IMR-90 (cell line): ENCODE data around the gene TSC22D3. TPM values are rescaled to one million over a fixed set of nuclear protein-coding genes. Genes with fewer than 3 reads are reported as not detected.

ENCODE experiments used
- ATAC-seq: fragments of 200-7000 bp; cut with Tn5 transposase; 2 replicates; pipeline ENCODE4 v1.9.1; 2020; ENCODE audit warnings: low read depth, mild to moderate bottlenecking, moderate library complexity
- BruUV-seq: library from RNA; stranded (reverse); fragments of 400-500 nt; replicated peaks from 2 replicates; lab custom pipeline; 2021; lab: Mats Ljungman, UMichigan
- CTCF ChIA-PET: fragments of 300-600 bp; formaldehyde crosslinking; extraction: SDS; loops from one replicate; lab custom pipeline; 2021; ENCODE audit warnings: antibody characterized with exemption; lab: Yijun Ruan, JAX
- POLR2A ChIA-PET: fragments of 300-600 bp; sonication (Branson Sonifier 250); formaldehyde crosslinking; loops from one replicate; lab custom pipeline; 2022; ENCODE audit warnings: antibody characterized with exemption; ENCODE audit not compliant: unreplicated experiment; lab: Charles Lee
- DNase-seq: peaks from one replicate; pipeline ENCODE4 v3.0.0; 2013
- H2AFZ ChIP-seq: replicated peaks from 2 replicates; pipeline ENCODE3; 2013; ENCODE audit warnings: low read length, mild to moderate bottlenecking; ENCODE audit not compliant: poor library complexity
- H2AK5ac ChIP-seq: 2 replicates; pipeline ENCODE4 v1.6.1; 2013; ENCODE audit warnings: low read depth, low read length, inconsistent platforms
- H2AK9ac ChIP-seq: replicated peaks from 2 replicates; pipeline ENCODE3; 2013; ENCODE audit warnings: mild to moderate bottlenecking, low read depth, low read length, moderate library complexity; ENCODE audit not compliant: poor library complexity
- H2BK120ac ChIP-seq: 2 replicates; pipeline ENCODE4 v1.6.1; 2013; ENCODE audit warnings: low read depth, low read length, inconsistent platforms
- H2BK15ac ChIP-seq: 3 replicates; pipeline ENCODE4 v1.6.1; 2013; ENCODE audit warnings: low read depth, low read length, inconsistent platforms
- H2BK20ac ChIP-seq: 2 replicates; pipeline ENCODE4 v1.6.1; 2013; ENCODE audit warnings: low read depth, mild to moderate bottlenecking, inconsistent platforms, low read length, moderate library complexity
- H2BK5ac ChIP-seq: 2 replicates; pipeline ENCODE4 v1.6.1; 2013; ENCODE audit warnings: mild to moderate bottlenecking, low read depth, low read length, inconsistent platforms; ENCODE audit not compliant: poor library complexity, severe bottlenecking
- H3K14ac ChIP-seq: replicated peaks from 2 replicates; pipeline ENCODE4 v1.6.1; 2013; ENCODE audit warnings: low read depth, low read length, inconsistent platforms
- H3K18ac ChIP-seq: 2 replicates; pipeline ENCODE4 v1.6.1; 2013; ENCODE audit warnings: low read depth, low read length, control low read depth
- H3K23ac ChIP-seq: 2 replicates; pipeline ENCODE4 v1.6.1; 2013; ENCODE audit warnings: low read depth, low read length, inconsistent platforms
- H3K27ac ChIP-seq: 2 replicates; pipeline ENCODE4 v1.5.1; 2013; ENCODE audit warnings: mild to moderate bottlenecking, control low read depth, low read length; ENCODE audit not compliant: insufficient read depth
- H3K27me3 ChIP-seq: 2 replicates; pipeline ENCODE4 v1.6.1; 2013; ENCODE audit warnings: low read length; ENCODE audit not compliant: control insufficient read depth, insufficient read depth
- H3K36me3 ChIP-seq: 2 replicates; pipeline ENCODE4 v1.6.1; 2013; ENCODE audit warnings: low read length, mixed read lengths; ENCODE audit not compliant: control insufficient read depth, insufficient read depth
- H3K4ac ChIP-seq: 2 replicates; pipeline ENCODE4 v1.6.1; 2013; ENCODE audit warnings: low read depth, low read length, inconsistent platforms
- H3K4me1 ChIP-seq: 2 replicates; pipeline ENCODE4 v1.6.1; 2013; ENCODE audit warnings: low read length, mixed read lengths; ENCODE audit not compliant: control insufficient read depth, insufficient read depth
- H3K4me2 ChIP-seq: 2 replicates; pipeline ENCODE4 v1.6.1; 2013; ENCODE audit warnings: low read depth, mild to moderate bottlenecking, control low read depth, low read length, moderate library complexity
- H3K4me3 ChIP-seq: 2 replicates; pipeline ENCODE4 v1.5.1; 2013; ENCODE audit warnings: low read depth, mild to moderate bottlenecking, control low read depth, low read length, moderate library complexity; ENCODE audit not compliant: insufficient read depth
- H3K56ac ChIP-seq: 2 replicates; pipeline ENCODE4 v1.6.1; 2013; ENCODE audit warnings: low read length, inconsistent platforms; ENCODE audit not compliant: insufficient read depth; ENCODE audit errors: extremely low read depth
- H3K79me1 ChIP-seq, 2 experiments: 2 replicates each; pipeline ENCODE4 v1.6.1; 2013; ENCODE audit warnings: low read length in 2 of 2, inconsistent platforms in 1 of 2, low read depth in 1 of 2
- H3K9ac ChIP-seq: 2 replicates; pipeline ENCODE4 v1.6.1; 2013; ENCODE audit warnings: low read depth, low read length, control low read depth
- H3K9me1 ChIP-seq: 2 replicates; pipeline ENCODE4 v1.6.1; 2013; ENCODE audit warnings: low read length, inconsistent platforms; ENCODE audit not compliant: insufficient read depth
- H3K9me3 ChIP-seq: 2 replicates; pipeline ENCODE4 v1.6.1; 2013; ENCODE audit warnings: low read length; ENCODE audit not compliant: control insufficient read depth, insufficient read depth
- H4K20me1 ChIP-seq: 2 replicates; pipeline ENCODE4 v1.6.1; 2013; ENCODE audit warnings: low read length, inconsistent platforms; ENCODE audit not compliant: insufficient read depth
- H4K5ac ChIP-seq: 2 replicates; pipeline ENCODE4 v1.6.1; 2013; ENCODE audit warnings: mild to moderate bottlenecking, low read depth, low read length, control low read depth
- H4K8ac ChIP-seq, 2 experiments: 2 replicates each; pipeline ENCODE4 v1.6.1; 2013; ENCODE audit warnings: low read depth in 2 of 2, low read length in 2 of 2, control low read depth in 1 of 2, inconsistent platforms in 1 of 2
- H4K91ac ChIP-seq: 2 replicates; pipeline ENCODE4 v1.6.1; 2013; ENCODE audit warnings: low read depth, low read length, inconsistent platforms; ENCODE audit not compliant: insufficient read depth
- BHLHE40 ChIP-seq: fragments of 150-350 bp; IDR thresholded peaks from 2 replicates; pipeline ENCODE4 v1.6.1; 2016; ENCODE audit warnings: mild to moderate bottlenecking, low read depth, low read length
- CEBPB ChIP-seq: IDR thresholded peaks from 2 replicates; pipeline ENCODE4 v1.6.1; 2012; ENCODE audit warnings: low read depth, low read length, improper control_type of control experiment
- CHD1 ChIP-seq: IDR thresholded peaks from 2 replicates; pipeline ENCODE4 v1.6.1; 2012; ENCODE audit warnings: low read depth, low read length, improper control_type of control experiment
- CTCF ChIP-seq: conservative IDR thresholded peaks from 2 replicates; pipeline ENCODE4 v1.5.1; 2012; ENCODE audit warnings: mild to moderate bottlenecking, low read depth, low read length, improper control_type of control experiment
- ELK1 ChIP-seq: fragments of 150-350 bp; IDR thresholded peaks from 2 replicates; pipeline ENCODE4 v1.6.1; 2016; ENCODE audit warnings: low read depth, mild to moderate bottlenecking, low read length, moderate library complexity, borderline replicate concordance
- FOS ChIP-seq: fragments of 150-350 bp; IDR thresholded peaks from 2 replicates; pipeline ENCODE4 v1.6.1; 2016; ENCODE audit warnings: low read depth, low read length
- MAFK ChIP-seq: IDR thresholded peaks from 2 replicates; pipeline ENCODE4 v1.6.1; 2012; ENCODE audit warnings: low read depth, low read length, improper control_type of control experiment
- MAZ ChIP-seq: IDR thresholded peaks from 2 replicates; pipeline ENCODE4 v1.6.1; 2012; ENCODE audit warnings: low read depth, mild to moderate bottlenecking, low read length, improper control_type of control experiment, moderate library complexity, borderline replicate concordance
- MXI1 ChIP-seq: IDR thresholded peaks from 2 replicates; pipeline ENCODE4 v1.6.1; 2012; ENCODE audit warnings: low read depth, mild to moderate bottlenecking, low read length, moderate library complexity, borderline replicate concordance
- NFE2L2 ChIP-seq: fragments of 150-350 bp; IDR thresholded peaks from 2 replicates; pipeline ENCODE4 v1.6.1; 2016; ENCODE audit warnings: low read depth, mild to moderate bottlenecking, low read length
- POLR2A ChIP-seq: IDR thresholded peaks from 2 replicates; pipeline ENCODE4 v1.6.1; 2012; ENCODE audit warnings: mild to moderate bottlenecking, low read depth, low read length
- RAD21 ChIP-seq: IDR thresholded peaks from 2 replicates; pipeline ENCODE4 v1.6.1; 2012; ENCODE audit warnings: low read length, improper control_type of control experiment
- RCOR1 ChIP-seq: IDR thresholded peaks from 2 replicates; pipeline ENCODE4 v1.6.1; 2012; ENCODE audit warnings: mild to moderate bottlenecking, low read length, improper control_type of control experiment; ENCODE audit not compliant: insufficient replicate concordance
- RFX5 ChIP-seq: IDR thresholded peaks from 2 replicates; pipeline ENCODE4 v1.8.0; 2012; ENCODE audit warnings: low read depth, mild to moderate bottlenecking, low read length, moderate library complexity
- SMC3 ChIP-seq: fragments of 150-350 bp; IDR thresholded peaks from 2 replicates; pipeline ENCODE4 v1.6.1; 2016; ENCODE audit warnings: low read depth, mild to moderate bottlenecking, antibody characterized with exemption, low read length, moderate library complexity
- USF2 ChIP-seq: fragments of 150-350 bp; IDR thresholded peaks from 2 replicates; pipeline ENCODE4 v1.6.1; 2017; ENCODE audit warnings: mild to moderate bottlenecking, antibody characterized with exemption, low read length, low read depth
- WGBS, 2 experiments: methylation state at CpG; one replicate each; pipeline versions ENCODE4 v1.1.5 to v1.1.7; 2013; ENCODE audit warnings: missing lambda C conversion rate in 2 of 2; ENCODE audit not compliant: insufficient read length in 1 of 2; ENCODE audit errors: extremely low coverage in 2 of 2; 5-methylcytosine and 5-hydroxymethylcytosine counted together
- dilution Hi-C: fragments of 300-500 bp; cut with HindIII; formaldehyde crosslinking; loops from one replicate; pipeline ENCODE4 v1.14.3; 2018; ENCODE audit warnings: low sequenced_read_pairs; ENCODE audit not compliant: unreplicated experiment
- in situ Hi-C: fragments of 300-500 bp; cut with MboI; formaldehyde crosslinking; loops from 3 replicates; pipeline ENCODE4 v1.14.3; 2019; ENCODE audit warnings: low sequenced_read_pairs, inconsistent platforms, mixed read lengths
- intact Hi-C: fragments of 100-400 bp; cut with micrococcal nuclease; formaldehyde crosslinking; loops from 2 replicates; pipeline ENCODE4 v1.10.0; 2022
- polyA plus RNA-seq, 3 experiments: library from polyadenylated mRNA; depleted of rRNA; stranded (reverse); fragments of >200 nt; gene quantifications; 2 replicates each; pipeline ENCODE4 v1.2.3, GENCODE V29; 2012; ENCODE audit warnings: low replicate concordance in 1 of 3
- total RNA-seq: library from RNA; depleted of rRNA; stranded (reverse); fragments of >200 nt; gene quantifications from 2 replicates; pipeline ENCODE4 v1.2.3, GENCODE V29; 2012

TSC22D3 gene
- total and polyA plus RNA-seq, 2 of the 4 experiments (the other 2 are of a cell fraction): 9.9 to 14.0 TPM

GRCh38 chrX:107666931-107667330 lies 108.7 kb downstream of the TSC22D3 start:
- no peak overlapping the region for H4K91ac ChIP-seq
- H3K36me3 ChIP-seq: no peaks in the 10 kb centered on the region
- H2AK9ac ChIP-seq: no peak overlapping the region
- H2BK15ac ChIP-seq: no peak overlapping the region
- H3K18ac ChIP-seq: no peak overlapping the region
- no peak overlapping the region for H3K4me3 ChIP-seq
- peaks cover 8% of the 10 kb centered on the region for H3K27me3 ChIP-seq
- H2AK5ac ChIP-seq: no peak overlapping the region
- no peak overlapping the region for H2BK5ac ChIP-seq
- BruUV-seq: no TSS peak
- H3K4me2 ChIP-seq: no peak overlapping the region
- dilution Hi-C loops: no loop called here
- no peaks in the 10 kb centered on the region for H3K9me1 ChIP-seq
- no CpG with 5 or more reads among the region's 1 CpG for WGBS, 2 experiments
- TF ChIP-seq NFE2L2: no peak
- no peak for TF ChIP-seq BHLHE40
- TF ChIP-seq CHD1: no peak
- TF ChIP-seq ELK1: no peak
- no peak for TF ChIP-seq CTCF
- no peak for TF ChIP-seq FOS
- TF ChIP-seq RFX5: no peak
- TF ChIP-seq RCOR1: no peak
- TF ChIP-seq POLR2A: no peak
- TF ChIP-seq SMC3: no peak
- TF ChIP-seq RAD21: no peak
- TF ChIP-seq USF2: no peak
- TF ChIP-seq CEBPB: no peak
- no peak for TF ChIP-seq MAZ
- TF ChIP-seq MAFK: no peak
- TF ChIP-seq MXI1: no peak
- H3K4ac ChIP-seq: no peak overlapping the region
- no peaks in the 10 kb centered on the region for H3K9me3 ChIP-seq
- ATAC-seq (no peak), DNase-seq (no peak)
- H3K56ac ChIP-seq: no peak overlapping the region
- intact Hi-C loops: loop anchor here (10.0 kb wide), 1 partner anchor 772 kb away; no protein-coding TSS in a partner anchor
- H3K4me1 ChIP-seq: no peaks in the 10 kb centered on the region
- no peak overlapping the region for H4K8ac ChIP-seq
- ChIA-PET POLR2A (no interaction called here), CTCF (no interaction called here)
- H3K79me1 ChIP-seq: no peaks in the 10 kb centered on the region
- no peak overlapping the region for H3K23ac ChIP-seq
- H3K14ac ChIP-seq: no peak overlapping the region
- H2BK120ac ChIP-seq: no peak overlapping the region
- H4K5ac ChIP-seq: no peak overlapping the region
- H4K20me1 ChIP-seq: no peaks in the 10 kb centered on the region
- in situ Hi-C loops: loop anchor here (10.0 kb wide), 1 partner anchor 408 kb away; no protein-coding TSS in a partner anchor
- no peak overlapping the region for H2BK20ac ChIP-seq
- H3K27ac ChIP-seq: no peak overlapping the region
- H3K9ac ChIP-seq: no peak overlapping the region
- H2AFZ ChIP-seq: no peak overlapping the region
